HG03135 (cell line): ENCODE results near the gene MYRF.
A peak's percentile ranks its signal among the peaks of the same experiment; 100 is the strongest.

Experiments used
- ATAC-seq: cut with Tn5 transposase; IDR thresholded peaks from one replicate; pipeline ENCODE4 v1.9.1; 2021; ENCODE audit warnings: mild to moderate bottlenecking, moderate library complexity; ENCODE audit not compliant: unreplicated experiment

MYRF gene

DNA sequence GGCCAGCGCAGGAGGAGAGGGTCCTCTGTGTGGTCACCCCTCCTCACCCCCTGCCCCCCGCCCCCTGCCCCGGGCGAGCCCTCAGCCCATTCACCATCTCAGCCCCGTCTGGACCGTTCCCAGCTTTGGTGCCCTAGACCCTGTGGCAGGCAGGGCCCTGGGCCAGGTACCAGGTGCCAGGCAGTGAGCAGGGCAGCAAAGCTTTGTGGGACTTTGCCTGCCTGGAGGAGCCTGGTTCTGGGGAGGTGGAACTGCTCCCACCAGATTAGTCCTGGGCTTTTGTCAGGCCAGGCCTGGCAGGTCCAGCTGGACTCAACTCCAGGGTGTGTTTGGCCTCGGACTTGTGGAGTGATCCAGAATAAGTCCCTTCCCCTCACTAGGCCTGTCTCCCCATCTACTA is 13.7 kb upstream of the MYRF start:
- no peak for ATAC-seq

DNA sequence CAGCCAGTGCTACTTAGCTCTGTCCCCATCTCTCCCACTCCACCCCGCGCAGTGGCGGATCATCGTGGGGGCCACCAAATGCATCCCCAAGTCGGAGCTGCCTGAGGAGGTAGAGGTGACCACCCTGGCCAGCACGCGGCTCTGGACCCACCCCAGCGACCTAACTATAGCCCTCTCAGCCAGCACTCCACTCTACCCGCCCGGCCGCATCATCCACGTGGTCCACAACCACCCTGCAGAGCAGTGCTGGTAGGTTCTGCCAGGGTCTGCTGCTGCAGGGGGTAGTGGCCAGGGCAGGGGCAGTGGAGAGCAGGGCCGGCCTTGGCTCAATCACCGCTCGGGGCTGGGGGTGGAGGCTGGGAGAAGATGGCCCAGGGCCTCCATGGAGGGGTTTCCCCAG is 13.0 kb upstream of the MYRF start:
- ATAC-seq = no peak

DNA sequence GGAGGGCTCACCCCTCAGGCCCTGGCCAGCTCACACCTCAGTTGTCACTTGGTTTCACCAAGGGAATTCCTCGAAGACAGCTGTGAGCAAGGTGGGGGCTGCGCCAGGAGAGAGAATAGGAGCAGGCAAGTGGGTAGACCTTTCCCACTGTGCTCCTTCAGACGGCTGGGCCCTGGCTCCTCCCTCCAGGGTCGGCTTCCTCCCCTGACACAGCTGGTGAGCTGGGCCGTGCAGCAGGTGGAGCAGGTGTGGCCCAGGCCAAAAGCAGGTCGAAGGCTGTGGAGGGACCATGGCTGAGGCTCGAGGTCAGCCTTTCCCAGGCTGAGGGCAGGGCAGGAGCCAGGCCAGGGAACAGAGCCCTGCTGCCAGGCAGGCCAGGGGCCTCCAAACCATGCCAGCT is 12.5 kb upstream of the MYRF start:
- ATAC-seq = no peak

DNA sequence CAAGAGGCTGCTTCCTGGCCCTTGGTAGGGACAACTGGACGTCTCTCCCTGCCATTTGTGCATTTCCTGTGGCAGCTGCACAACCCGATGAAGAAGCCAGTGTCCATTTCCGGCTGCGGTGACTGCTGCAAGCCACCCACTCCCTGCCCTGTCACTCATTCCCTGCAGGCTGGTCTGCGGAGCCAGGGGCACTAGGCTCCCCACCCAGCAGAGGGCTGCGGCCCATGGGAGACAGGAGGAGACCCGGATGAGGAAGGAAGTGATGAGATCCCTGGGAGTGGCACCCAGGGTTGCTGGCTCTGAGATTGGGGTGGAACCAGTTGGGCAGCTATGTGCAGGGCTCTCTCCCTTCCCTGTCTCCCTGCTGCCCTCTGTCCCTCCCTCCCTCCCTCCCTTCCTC is 10.0 kb upstream of the MYRF start:
- ATAC-seq = no peak

DNA sequence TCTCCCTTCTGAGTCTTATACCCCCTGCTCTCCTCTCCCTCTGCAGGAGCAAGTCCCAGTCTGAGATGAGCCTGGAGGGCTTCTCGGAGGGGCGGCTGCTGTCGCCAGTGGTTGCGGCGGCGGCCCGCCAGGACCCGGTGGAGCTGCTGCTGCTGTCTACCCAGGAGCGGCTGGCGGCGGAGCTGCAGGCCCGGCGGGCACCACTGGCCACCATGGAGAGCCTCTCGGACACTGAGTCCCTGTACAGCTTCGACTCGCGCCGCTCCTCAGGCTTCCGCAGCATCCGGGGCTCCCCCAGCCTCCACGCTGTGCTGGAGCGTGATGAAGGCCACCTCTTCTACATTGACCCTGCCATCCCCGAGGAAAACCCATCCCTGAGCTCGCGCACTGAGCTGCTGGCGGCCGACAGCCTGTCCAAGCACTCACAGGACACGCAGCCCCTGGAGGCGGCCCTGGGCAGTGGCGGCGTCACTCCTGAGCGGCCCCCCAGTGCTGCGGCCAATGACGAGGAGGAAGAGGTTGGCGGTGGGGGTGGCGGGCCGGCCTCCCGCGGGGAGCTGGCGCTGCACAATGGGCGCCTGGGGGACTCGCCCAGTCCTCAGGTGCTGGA is 8.8 kb upstream of the MYRF start:
- ATAC-seq = no peak

DNA sequence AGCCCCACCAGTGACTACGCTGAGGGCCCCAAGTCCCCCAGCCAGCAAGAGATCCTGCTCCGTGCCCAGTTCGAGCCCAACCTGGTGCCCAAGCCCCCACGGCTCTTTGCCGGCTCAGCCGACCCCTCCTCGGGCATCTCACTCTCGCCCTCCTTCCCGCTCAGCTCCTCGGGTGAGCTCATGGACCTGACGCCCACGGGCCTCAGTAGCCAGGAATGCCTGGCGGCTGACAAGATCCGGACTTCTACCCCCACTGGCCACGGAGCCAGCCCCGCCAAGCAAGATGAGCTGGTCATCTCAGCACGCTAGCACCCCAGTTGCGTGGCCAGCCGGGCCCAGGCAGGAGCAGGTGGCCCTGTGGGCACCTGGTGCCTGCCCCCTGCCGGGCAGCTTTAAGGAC is 8.3 kb upstream of the MYRF start:
- ATAC-seq = no peak

DNA sequence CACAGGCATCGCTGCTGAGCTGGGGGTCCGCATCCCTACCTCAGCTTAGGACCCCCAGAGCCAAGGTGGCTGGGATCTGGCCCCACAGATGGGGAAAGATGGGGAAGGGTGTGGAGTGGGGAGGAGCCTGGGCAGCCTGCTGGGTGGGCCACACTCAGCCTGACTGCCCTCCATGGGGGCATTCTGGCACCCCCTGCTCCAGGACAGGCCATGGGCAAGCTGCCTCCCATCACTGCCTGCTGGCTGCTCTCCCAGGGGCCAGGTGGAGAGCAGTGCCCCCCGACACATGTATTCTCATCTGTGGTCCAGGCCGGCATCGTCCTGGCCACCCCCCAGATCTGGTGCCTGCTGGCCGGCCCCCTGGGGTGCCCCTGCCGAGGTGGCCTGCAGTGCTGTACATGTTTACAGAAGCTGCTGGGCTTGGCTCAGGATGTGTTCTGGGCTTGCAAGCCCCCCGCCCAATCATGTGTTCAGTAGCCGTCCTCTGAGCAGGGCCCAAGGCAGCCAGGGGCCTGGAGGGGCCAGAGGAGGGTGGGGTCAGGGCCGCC is 7.8 kb upstream of the MYRF start:
- ATAC-seq = no peak

DNA sequence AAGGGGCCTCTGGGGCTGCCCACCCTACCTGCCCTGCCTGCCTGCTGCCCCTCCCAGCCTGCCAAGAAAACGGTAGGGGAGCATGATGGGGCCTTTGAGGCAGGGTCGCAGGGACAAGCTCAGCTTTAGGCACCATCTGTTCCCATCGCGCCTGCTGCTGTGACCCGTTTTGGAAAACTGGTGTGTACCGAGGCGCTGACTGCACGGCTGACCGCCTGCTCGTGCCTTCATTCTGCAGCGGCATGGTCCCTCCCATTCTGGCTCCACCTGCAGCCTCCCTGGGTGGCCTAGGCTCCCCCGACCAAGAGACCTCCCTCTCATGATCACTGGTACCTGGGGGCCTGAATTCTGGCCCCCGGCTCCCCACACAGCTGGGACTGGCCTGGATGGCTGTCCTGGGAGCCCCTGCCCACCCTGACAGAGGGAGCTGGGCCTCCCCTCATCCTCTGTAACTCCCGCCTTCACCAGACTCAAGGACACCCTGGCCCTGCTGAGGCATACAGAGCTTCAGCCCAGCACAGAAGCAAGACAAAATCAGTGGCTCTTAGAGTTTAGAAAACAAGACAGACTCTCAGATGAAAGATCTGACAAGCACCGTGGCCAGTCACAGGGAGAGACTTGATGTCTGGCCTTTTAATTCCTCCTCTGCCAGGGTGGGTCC is 6.5 kb upstream of the MYRF start:
- no peak for ATAC-seq

DNA sequence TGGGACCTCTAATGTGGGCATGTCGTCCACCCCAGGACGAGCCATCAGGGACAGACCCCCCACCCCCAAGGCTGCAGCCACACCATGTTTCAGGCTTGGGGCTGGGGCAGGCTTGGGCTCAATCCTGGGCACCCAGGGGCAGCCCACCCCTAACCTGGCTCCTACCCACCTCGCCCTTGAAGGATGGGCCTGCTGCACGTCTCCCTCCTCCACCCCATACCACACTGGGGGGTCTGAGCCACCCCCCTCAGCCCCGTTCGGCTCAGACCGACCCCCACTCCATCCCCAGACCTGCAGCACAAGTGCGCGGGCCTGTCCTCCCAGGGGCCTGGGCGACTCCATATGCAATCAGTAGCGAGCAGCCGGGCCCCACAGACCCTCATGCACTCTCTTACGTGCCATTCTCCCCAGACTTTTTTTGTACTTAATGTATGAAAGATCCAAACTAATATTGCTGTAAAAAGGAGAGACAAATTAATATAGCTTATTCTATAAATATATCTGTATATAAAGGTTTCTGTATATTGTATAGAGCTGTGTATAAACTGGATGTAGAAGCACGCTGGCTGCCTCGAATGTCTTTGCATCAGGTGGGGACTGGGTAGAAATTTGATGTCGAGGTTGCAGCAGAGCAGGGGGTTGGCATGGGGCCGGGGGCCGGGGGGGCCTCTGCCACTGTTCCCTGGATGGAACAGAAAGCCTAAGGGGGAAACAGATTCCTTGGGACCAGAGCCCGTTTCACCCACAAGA is 5.8 kb upstream of the MYRF start:
- no peak for ATAC-seq

DNA sequence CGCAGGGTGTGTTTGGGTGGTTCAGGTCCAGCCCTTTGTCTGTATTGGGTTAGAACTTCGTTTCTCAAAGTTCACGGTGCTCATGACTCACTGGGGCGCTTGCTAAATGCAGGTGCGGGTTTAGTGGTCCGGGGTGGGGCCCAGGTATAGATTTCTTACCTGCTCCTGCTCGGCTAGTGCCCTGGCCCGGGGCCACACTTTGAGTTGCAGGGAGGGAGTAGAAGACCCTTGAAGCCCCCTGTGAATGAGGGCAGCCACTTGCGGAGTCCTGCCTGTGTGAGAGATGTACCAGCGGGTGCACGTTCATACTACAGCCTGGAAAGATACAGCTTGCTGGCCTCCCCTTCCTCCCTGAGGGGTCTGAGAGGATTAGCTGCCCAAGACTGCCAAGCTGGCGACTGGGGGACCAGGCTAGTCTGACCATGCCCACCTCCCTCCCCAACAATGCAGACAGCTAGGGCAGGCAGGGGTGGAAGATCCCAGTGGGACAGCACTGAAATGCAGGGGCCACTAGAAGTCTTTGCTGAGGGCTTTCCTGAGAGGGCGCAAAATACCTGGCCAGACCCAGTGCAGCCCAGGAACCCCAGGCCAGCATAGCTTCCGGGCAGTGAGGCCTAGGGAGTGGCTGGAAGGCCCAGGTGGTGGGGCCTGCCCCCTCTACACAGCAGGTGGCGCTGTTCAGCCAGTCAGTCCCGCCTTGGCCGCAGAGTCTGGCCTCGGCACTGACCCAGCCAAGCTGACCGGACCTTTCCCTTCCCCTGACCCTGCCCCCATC is 5.1 kb upstream of the MYRF start:
- ATAC-seq = peak; percentile 53

DNA sequence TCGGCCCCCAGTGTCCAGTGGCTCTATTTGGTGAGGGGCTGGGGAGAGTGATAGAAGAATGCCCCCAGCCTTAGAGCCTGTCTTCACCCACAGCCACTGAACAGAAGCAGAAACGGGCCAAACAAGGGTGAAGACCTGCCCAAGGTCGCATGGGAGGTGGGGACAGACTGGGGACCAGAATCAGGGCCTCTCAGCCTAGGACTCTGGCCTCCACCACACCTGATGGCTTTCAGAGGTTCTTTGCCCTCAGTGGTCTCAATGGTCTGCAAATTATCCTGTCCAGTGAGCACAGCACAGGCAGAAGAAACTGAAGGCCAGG is 4.5 kb upstream of the MYRF start:
- ATAC-seq = peak; percentile 9

DNA sequence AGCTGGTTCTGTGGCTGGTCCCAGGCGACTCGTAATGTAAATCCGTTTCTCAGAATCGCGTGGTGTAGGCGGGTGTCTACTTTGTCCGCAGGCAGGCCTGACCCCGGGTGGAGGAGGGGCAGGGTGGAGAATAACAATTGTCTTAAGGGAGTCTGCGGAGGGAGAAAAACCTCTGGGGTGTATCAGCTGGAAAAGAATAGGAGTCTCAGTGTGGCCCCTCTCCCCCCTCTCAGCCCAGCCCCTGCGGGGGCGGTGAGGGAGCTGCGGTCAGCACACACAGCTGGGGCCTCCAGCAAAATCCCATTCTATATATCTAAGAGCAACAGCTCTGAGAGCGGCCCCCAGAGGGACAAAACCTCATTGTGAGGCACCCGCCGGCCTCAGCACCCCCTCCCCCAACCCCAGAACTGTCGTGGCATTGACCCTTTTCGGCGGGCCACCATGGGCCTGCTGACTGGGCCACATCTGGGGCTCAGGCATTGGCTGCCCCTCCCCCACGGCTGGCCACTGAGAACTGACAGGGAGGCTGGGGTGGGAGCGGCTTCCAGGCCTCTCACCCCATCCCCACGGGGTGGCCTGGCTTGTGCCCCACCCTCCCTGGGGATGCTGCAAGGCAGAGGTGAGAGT is 2.7 kb upstream of the MYRF start:
- no peak for ATAC-seq

DNA sequence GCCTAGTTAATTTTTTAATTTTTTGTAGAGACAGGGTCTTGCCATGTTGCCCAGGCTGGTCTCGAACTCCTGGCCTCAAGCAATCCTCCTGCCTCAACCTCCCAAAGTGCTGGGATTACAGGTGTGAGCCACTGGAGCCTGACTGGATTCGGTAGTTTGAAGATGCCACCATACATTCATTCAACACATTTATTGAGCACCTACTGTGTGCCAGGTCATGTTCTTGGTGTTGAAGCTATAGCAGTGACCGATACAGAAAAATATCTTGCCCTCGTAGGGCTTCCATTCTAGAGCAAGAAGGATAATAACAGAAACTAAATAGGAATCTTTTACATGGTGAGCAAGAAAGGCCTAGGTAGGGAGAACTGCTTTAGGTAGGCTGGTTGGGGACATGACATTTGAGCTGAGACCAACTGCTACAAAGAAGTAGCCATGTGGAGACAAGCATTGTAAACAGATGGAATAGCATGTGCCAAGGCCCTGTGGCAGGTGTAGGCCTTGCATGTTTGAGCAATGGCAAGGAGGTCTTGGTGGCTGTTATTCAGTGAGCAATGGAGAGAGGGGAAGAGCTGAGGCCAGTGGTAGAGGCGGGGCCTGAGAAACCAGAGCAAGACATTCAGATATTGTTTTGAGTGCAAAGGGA is 1.7 kb upstream of the MYRF start:
- ATAC-seq = no peak

DNA sequence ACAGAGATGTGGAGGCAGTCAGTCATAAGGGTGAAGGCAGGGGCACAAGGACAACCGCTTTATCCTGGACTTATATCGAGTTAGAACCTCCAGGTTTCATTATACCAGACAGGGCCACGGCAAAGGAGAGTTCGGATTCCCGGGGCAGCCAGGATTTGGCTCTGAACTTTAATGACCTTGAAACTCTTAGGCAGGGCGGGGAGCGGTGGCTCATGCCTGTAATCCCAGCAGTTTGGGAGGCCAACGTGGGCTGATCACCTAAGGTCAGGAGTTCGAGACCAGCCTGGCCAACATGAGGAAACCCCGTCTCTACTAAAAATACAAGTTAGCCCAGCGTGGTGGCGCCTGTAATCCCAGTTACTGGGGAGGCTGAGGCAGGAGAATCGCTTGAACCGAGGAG is 1.1 kb upstream of the MYRF start:
- no peak for ATAC-seq

DNA sequence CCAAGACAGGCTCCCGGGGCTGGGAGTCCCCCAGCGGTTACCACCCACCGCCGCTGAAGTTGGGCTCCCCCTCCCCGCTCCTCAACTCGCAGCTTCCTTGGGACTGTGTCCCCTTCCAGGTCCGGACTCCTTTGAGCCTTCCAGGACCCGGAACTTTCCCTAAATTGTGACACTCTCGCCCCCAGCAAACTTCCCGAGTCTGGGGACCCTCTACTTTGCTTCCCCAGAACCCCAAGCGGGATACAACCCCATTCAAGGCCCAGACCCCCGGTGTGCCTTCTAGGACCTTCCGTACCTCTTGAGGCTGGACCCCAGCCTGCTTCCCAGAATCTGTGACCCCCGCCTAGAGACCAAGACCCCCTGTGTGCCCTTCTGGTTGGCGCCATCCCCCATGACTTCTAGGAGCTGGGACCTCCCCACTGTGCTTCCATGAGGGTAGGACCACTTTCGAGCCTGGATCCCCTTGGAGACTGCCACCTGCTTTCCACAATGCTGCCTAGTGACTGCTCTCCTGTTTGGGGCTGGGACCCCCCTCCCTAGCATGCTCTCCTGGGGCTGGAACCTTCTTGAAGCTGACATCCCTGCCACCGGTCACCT is 587 bp downstream of the MYRF start:
- no peak for ATAC-seq

DNA sequence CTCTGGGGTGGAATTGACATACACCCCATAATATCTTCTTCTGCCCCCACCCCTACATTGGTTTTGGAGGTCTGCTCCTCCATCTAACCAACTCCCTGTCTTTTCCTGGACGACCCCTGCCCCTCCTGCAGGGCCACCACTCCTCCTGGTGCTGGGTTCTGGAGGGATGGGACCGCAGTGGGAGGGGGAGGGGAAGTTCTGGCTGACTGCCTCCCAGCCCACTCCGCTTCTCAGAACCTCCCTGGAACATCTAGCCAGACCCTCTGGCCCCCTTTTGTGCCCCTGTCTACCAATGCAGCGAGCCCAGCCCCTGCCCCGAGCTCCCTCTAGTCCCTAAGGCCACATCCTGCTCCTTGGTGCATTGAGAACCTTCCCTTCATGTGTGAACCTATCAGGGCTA is 1.2 kb downstream of the MYRF start:
- ATAC-seq = no peak

DNA sequence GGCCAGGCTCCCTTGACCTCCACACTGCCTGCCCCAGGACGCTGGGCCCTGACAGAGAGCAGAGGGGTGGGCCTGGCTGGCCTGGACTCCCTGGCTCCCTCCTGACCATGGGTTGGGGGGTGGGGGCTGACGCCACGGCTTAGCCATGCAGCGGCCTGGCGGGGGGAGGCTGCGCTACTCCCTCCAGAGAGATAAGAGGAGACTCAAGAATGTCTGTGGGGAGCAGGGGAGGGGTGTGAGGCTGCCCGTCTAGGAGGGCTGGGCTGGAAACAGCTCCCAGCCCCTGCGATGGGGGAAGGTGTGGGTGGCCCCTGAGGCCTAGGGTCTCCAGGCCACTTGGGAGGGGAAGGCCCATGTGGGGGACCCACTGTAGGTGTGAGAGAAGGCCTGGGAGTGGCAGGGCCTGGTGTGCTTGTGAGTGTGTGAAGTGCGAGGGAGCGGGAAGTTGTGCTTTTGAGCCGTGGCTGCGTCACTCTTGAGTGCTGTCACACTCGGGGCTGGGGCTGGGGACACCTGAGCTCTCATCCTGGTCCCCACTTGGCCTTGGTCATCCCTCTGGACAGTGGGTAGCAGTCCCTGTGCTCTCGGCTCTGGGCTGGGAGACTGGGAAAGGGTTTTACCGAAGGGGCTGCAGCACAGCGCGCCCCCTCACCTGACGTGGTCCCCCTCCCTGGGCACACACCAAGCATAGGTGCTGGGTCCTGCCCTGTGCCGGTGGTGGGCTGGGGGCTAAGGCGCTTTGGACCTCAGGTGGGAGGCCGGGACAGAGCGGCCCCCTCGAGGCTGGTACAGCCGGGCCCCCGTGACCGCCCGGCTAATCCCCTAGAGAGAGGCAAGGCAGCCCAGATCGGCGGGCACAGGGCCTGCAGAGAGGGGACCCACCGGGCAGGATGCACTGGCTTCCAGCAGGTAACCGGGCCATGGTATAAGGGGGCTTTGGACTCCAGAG is 2.4 kb downstream of the MYRF start:
- no peak for ATAC-seq

DNA sequence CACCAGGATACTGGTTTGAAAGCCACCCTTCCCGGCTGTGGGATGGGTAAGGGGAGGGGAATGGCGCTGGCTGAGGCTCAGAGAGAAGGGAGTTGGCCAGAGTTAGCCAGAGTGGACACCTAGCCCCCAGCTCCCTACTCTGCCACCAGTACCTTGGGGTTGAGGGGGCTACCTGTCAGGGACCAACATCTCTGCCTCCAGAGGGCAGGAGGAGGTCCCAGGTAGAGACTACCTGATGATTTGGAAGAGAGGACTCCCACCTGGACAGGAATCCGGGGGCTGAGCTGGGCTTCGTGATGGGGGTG is 3.7 kb downstream of the MYRF start:
- ATAC-seq = no peak
